Liver (tissue), 9 donors: ENCODE data around the gene GREB1L. TPM values are rescaled to one million over a fixed set of nuclear protein-coding genes. Genes with fewer than 3 reads are reported as not detected.

ENCODE experiments used
- DNase-seq: peaks from one replicate; pipeline ENCODE4 v3.0.0-alpha.2; 2017; ENCODE audit warnings: low spot score
- H3K27ac ChIP-seq, 2 donors: one replicate each; pipeline ENCODE4 v1.7.0; 2013; ENCODE audit warnings: inconsistent platforms in 2 of 2, low read length in 2 of 2, control low read depth in 1 of 2, low read depth in 1 of 2, mild to moderate bottlenecking in 1 of 2
- H3K27me3 ChIP-seq, 4 donors: one replicate each; pipeline versions ENCODE4 v1.6.1 to v1.7.0; 2013; ENCODE audit warnings: low read length in 3 of 4, inconsistent platforms in 1 of 4, mild to moderate bottlenecking in 1 of 4, moderate library complexity in 1 of 4; ENCODE audit not compliant: control insufficient read depth in 4 of 4, insufficient read depth in 4 of 4
- H3K36me3 ChIP-seq, 4 donors: one replicate each; pipeline versions ENCODE4 v1.6.1 to v1.7.0; 2013; ENCODE audit warnings: low read length in 3 of 4, mild to moderate bottlenecking in 3 of 4, low read depth in 1 of 4, moderate library complexity in 1 of 4; ENCODE audit not compliant: control insufficient read depth in 4 of 4, insufficient read depth in 3 of 4
- H3K4me1 ChIP-seq, 4 donors: one replicate each; pipeline versions ENCODE4 v1.6.1 to v1.7.0; 2013; ENCODE audit warnings: low read length in 3 of 4, mild to moderate bottlenecking in 3 of 4, moderate library complexity in 1 of 4; ENCODE audit not compliant: control insufficient read depth in 4 of 4, insufficient read depth in 4 of 4
- H3K4me3 ChIP-seq, 3 donors: one replicate each; pipeline versions ENCODE4 v1.6.1 to v1.7.0; 2013; ENCODE audit warnings: low read length in 3 of 3, control low read depth in 1 of 3, low read depth in 1 of 3, mild to moderate bottlenecking in 1 of 3
- H3K9ac ChIP-seq, 2 donors: one replicate each; pipeline ENCODE4 v1.7.0; 2013; ENCODE audit warnings: low read length in 2 of 2, mild to moderate bottlenecking in 2 of 2, moderate library complexity in 2 of 2, control low read depth in 1 of 2, low read depth in 1 of 2
- H3K9me3 ChIP-seq, 4 donors: one replicate each; pipeline versions ENCODE4 v1.6.1 to v1.7.0; 2013; ENCODE audit warnings: low read length in 3 of 4; ENCODE audit not compliant: control insufficient read depth in 4 of 4
- EGR1 ChIP-seq, 2 donors: IDR thresholded peaks; 2 replicates each; pipeline ENCODE4 v1.6.1; 2016 to 2018; ENCODE audit warnings: antibody characterized with exemption in 2 of 2, low read depth in 2 of 2
- FOXA1 ChIP-seq: IDR thresholded peaks from 2 replicates; pipeline ENCODE4 v1.6.1; 2016; ENCODE audit warnings: antibody characterized with exemption
- FOXA2 ChIP-seq: IDR thresholded peaks from 2 replicates; pipeline ENCODE4 v1.6.1; 2016; ENCODE audit warnings: antibody characterized with exemption
- HNF4A ChIP-seq, 2 donors: conservative IDR thresholded peaks; 2 replicates each; pipeline ENCODE4 v1.6.1; 2016; ENCODE audit warnings: antibody characterized with exemption in 2 of 2, mild to moderate bottlenecking in 2 of 2
- NR2F2 ChIP-seq: IDR thresholded peaks from 2 replicates; pipeline ENCODE4 v1.6.1; 2016; ENCODE audit warnings: antibody characterized with exemption
- RXRA ChIP-seq, 2 donors: IDR thresholded peaks; 2 replicates each; pipeline ENCODE4 v1.6.1; 2017 to 2018; ENCODE audit warnings: antibody characterized with exemption in 2 of 2, mild to moderate bottlenecking in 1 of 2
- SP1 ChIP-seq: IDR thresholded peaks from 2 replicates; pipeline ENCODE4 v1.6.1; 2018; ENCODE audit warnings: antibody characterized with exemption, mild to moderate bottlenecking
- TAF1 ChIP-seq: conservative IDR thresholded peaks from 2 replicates; pipeline ENCODE4 v1.6.1; 2016; ENCODE audit warnings: antibody characterized with exemption, mild to moderate bottlenecking
- YY1 ChIP-seq: IDR thresholded peaks from 2 replicates; pipeline ENCODE4 v1.6.1; 2016; ENCODE audit warnings: antibody characterized with exemption, mild to moderate bottlenecking
- WGBS: extraction: QIAGEN DNeasy Blood & Tissue Kit; methylation state at CpG from one replicate; pipeline ENCODE4 v1.1.7; 2013; 5-methylcytosine and 5-hydroxymethylcytosine counted together
- polyA plus RNA-seq, 2 donors: library from polyadenylated mRNA; stranded (reverse) in 1 of 2; unstranded in 1 of 2; fragments of 200-250 nt in 1 of 2; fragments of >200 nt in 1 of 2; fragmentation: Nextera tagmentation in 1 of 2; extraction: Ambion mirVana in 1 of 2; gene quantifications; one replicate each; pipeline versions ENCODE4 v1.2.1 to v1.2.3, GENCODE V29; 2013 to 2015
- total RNA-seq, 2 donors: library from RNA; depleted of rRNA; stranded (reverse); fragments of >200 nt; gene quantifications; one replicate each; pipeline ENCODE4 v1.2.3, GENCODE V29; 2014
- TF ChIP-seq, protein P1 (sequence below): IDR thresholded peaks from 2 replicates; pipeline ENCODE4 v1.6.1; 2016; ENCODE audit warnings: antibody characterized with exemption
- TF ChIP-seq, protein P2 (sequence below): IDR thresholded peaks from 2 replicates; pipeline ENCODE4 v1.6.1; 2016; ENCODE audit warnings: antibody characterized with exemption, mild to moderate bottlenecking
- TF ChIP-seq, protein P3 (sequence below): fragments of 150-350 bp; IDR thresholded peaks from 2 replicates; pipeline ENCODE4 v1.5.1; 2017; ENCODE audit warnings: improper control_type of control experiment, low read depth, low read length; ENCODE audit not compliant: missing input control
- TF ChIP-seq, protein P4 (sequence below): IDR thresholded peaks from 2 replicates; pipeline ENCODE4 v1.6.1; 2016; ENCODE audit warnings: antibody characterized with exemption
- TF ChIP-seq, protein P5 (sequence below): IDR thresholded peaks from 2 replicates; pipeline ENCODE4 v1.6.1; 2016; ENCODE audit warnings: antibody characterized with exemption
- donor health status: healthy.
- donor health status: healthy.
- donor health status: healthy.
- donor health status: healthy.
- donor health status: healthy.

Gene GREB1L
- total and polyA plus RNA-seq, 4 donors, result 1.2 to 13.1 (median 3.0) TPM

DNA sequence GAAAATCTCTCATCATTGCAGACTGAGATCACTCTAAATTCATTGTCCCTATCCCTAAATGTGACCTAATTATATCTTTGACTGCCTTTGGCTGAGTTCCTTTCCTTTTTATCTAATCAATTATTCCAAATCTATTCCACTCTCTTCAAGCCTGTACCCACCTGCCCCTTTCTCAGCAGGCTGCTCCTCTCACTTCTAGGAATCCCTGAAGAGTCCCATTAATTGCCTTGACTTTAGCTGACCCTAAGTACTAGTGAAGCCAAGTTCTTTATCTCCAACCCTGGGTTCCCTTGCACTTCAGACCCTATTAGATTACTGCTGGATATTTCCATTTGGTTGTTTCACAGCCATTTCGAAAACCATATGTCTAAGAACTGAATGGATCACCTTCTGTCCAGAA lies 102.8 kb downstream of the GREB1L start:
- TF ChIP-seq YY1, result no peak

DNA sequence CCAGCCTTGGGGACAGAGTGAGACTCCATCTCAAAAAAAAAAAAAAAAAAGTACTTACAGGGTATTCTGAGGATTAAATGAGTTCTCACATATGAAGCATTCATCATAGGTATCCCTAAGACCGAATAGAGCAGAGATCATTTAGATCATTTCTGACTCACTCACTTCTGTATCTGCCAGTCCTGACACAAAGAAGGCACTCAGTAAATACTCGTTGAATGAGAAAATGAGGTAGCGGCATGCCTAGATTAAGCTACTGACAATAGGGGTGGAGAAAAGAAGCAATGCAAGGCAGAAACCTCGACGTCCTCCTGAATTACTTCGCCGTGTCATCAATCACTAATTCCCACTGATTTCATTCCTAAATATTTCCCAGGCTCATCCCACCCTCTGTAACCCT lies 103.8 kb downstream of the GREB1L start:
- Histone ChIP-seq H3K36me3 (no peaks in the 10 kb centered on the region), H3K9me3 (no peaks in the 10 kb centered on the region), H3K4me1 (no peaks in the 10 kb centered on the region), H3K4me3 (no peak overlapping the region), H3K27me3 (no peaks in the 10 kb centered on the region), H3K27ac (no peak overlapping the region), H3K9ac (no peak overlapping the region)
- TF ChIP-seq, protein P1, sequence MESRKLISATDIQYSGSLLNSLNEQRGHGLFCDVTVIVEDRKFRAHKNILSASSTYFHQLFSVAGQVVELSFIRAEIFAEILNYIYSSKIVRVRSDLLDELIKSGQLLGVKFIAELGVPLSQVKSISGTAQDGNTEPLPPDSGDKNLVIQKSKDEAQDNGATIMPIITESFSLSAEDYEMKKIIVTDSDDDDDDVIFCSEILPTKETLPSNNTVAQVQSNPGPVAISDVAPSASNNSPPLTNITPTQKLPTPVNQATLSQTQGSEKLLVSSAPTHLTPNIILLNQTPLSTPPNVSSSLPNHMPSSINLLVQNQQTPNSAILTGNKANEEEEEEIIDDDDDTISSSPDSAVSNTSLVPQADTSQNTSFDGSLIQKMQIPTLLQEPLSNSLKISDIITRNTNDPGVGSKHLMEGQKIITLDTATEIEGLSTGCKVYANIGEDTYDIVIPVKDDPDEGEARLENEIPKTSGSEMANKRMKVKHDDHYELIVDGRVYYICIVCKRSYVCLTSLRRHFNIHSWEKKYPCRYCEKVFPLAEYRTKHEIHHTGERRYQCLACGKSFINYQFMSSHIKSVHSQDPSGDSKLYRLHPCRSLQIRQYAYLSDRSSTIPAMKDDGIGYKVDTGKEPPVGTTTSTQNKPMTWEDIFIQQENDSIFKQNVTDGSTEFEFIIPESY, result no peak
- TF ChIP-seq HNF4A (conservative IDR thresholded peaks at IDR 0.05), result no peak
- no peak for TF ChIP-seq EGR1 (IDR thresholded peaks at IDR 0.05; ENCODE audit: low read depth in 2 of 2)
- TF ChIP-seq NR2F2, result no peak
- TF ChIP-seq, protein P2, sequence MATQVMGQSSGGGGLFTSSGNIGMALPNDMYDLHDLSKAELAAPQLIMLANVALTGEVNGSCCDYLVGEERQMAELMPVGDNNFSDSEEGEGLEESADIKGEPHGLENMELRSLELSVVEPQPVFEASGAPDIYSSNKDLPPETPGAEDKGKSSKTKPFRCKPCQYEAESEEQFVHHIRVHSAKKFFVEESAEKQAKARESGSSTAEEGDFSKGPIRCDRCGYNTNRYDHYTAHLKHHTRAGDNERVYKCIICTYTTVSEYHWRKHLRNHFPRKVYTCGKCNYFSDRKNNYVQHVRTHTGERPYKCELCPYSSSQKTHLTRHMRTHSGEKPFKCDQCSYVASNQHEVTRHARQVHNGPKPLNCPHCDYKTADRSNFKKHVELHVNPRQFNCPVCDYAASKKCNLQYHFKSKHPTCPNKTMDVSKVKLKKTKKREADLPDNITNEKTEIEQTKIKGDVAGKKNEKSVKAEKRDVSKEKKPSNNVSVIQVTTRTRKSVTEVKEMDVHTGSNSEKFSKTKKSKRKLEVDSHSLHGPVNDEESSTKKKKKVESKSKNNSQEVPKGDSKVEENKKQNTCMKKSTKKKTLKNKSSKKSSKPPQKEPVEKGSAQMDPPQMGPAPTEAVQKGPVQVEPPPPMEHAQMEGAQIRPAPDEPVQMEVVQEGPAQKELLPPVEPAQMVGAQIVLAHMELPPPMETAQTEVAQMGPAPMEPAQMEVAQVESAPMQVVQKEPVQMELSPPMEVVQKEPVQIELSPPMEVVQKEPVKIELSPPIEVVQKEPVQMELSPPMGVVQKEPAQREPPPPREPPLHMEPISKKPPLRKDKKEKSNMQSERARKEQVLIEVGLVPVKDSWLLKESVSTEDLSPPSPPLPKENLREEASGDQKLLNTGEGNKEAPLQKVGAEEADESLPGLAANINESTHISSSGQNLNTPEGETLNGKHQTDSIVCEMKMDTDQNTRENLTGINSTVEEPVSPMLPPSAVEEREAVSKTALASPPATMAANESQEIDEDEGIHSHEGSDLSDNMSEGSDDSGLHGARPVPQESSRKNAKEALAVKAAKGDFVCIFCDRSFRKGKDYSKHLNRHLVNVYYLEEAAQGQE, result no peak
- TF ChIP-seq RXRA (IDR thresholded peaks at IDR 0.05), result no peak
- no peak for TF ChIP-seq FOXA2
- no peak for TF ChIP-seq TAF1
- no peak for TF ChIP-seq FOXA1
- TF ChIP-seq YY1, result no peak
- TF ChIP-seq, protein P3, sequence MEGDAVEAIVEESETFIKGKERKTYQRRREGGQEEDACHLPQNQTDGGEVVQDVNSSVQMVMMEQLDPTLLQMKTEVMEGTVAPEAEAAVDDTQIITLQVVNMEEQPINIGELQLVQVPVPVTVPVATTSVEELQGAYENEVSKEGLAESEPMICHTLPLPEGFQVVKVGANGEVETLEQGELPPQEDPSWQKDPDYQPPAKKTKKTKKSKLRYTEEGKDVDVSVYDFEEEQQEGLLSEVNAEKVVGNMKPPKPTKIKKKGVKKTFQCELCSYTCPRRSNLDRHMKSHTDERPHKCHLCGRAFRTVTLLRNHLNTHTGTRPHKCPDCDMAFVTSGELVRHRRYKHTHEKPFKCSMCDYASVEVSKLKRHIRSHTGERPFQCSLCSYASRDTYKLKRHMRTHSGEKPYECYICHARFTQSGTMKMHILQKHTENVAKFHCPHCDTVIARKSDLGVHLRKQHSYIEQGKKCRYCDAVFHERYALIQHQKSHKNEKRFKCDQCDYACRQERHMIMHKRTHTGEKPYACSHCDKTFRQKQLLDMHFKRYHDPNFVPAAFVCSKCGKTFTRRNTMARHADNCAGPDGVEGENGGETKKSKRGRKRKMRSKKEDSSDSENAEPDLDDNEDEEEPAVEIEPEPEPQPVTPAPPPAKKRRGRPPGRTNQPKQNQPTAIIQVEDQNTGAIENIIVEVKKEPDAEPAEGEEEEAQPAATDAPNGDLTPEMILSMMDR, result no peak
- no peak for TF ChIP-seq SP1
- TF ChIP-seq, protein P4, sequence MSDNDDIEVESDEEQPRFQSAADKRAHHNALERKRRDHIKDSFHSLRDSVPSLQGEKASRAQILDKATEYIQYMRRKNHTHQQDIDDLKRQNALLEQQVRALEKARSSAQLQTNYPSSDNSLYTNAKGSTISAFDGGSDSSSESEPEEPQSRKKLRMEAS, result no peak
- TF ChIP-seq, protein P5, sequence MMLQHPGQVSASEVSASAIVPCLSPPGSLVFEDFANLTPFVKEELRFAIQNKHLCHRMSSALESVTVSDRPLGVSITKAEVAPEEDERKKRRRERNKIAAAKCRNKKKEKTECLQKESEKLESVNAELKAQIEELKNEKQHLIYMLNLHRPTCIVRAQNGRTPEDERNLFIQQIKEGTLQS, result no peak
- DNase-seq, result no peak
- 82% methylated on average over 7 of the region's 7 CpGs for WGBS

More for the DNA sequence above, 102.8 kb downstream of the GREB1L start:
- no peaks in the 10 kb centered on the region for H3K27me3 ChIP-seq
- no peak overlapping the region for H3K9ac ChIP-seq
- H3K27ac ChIP-seq, result no peak overlapping the region
- no peaks in the 10 kb centered on the region for H3K36me3 ChIP-seq
- H3K4me1 ChIP-seq, result no peaks in the 10 kb centered on the region
- no peak for DNase-seq
- H3K4me3 ChIP-seq, result no peak overlapping the region
- H3K9me3 ChIP-seq, result no peaks in the 10 kb centered on the region
- 96% methylated on average over 1 of the region's 1 CpG for WGBS
